PC-9 (cell line): ENCODE measurements around the gene RNF144A. TPM values are rescaled to one million over a fixed set of nuclear protein-coding genes. Genes with fewer than 3 reads are reported as not detected.

Experiments
- Bru-seq: library from RNA; stranded (reverse); fragments of 400-500 nt; gene quantifications from one replicate; lab custom pipeline; 2021; lab: Mats Ljungman, UMichigan
- BruChase-seq, 2 experiments: library from RNA; stranded (reverse); fragments of 400-500 nt; gene quantifications; one replicate each; lab custom pipeline; 2021; lab: Mats Ljungman, UMichigan
- BruUV-seq: library from RNA; stranded (reverse); fragments of 400-500 nt; replicated peaks from 2 replicates; lab custom pipeline; 2021; lab: Mats Ljungman, UMichigan
- CTCF ChIA-PET: fragments of 300-600 bp; sonication (Branson Sonifier 250); formaldehyde crosslinking; loops from one replicate; lab custom pipeline; 2022; ENCODE audit warnings: antibody characterized with exemption; lab: Charles Lee
- POLR2A ChIA-PET: fragments of 300-600 bp; sonication (Branson Sonifier 250); formaldehyde crosslinking; loops from one replicate; lab custom pipeline; 2022; ENCODE audit warnings: antibody characterized with exemption; ENCODE audit not compliant: unreplicated experiment; lab: Charles Lee
- DNase-seq, 2 experiments: peaks; one replicate each; pipeline versions ENCODE4 v3.0.0 to v3.0.0-alpha.2; 2015 to 2022; ENCODE audit warnings: mixed read lengths in 1 of 2
- H2AFZ ChIP-seq: fragments of 200-600 bp; sonication (generic); 2 replicates; pipeline ENCODE4 v1.8.1; 2017; ENCODE audit warnings: antibody characterized with exemption
- H3F3A ChIP-seq: fragments of 200-600 bp; sonication (generic); 2 replicates; pipeline ENCODE4 v1.8.1; 2017; ENCODE audit warnings: antibody characterized with exemption, mild to moderate bottlenecking, low read depth; ENCODE audit not compliant: insufficient read depth
- H3K27ac ChIP-seq: fragments of 200-600 bp; sonication (generic); 2 replicates; pipeline ENCODE4 v1.6.1; 2016; ENCODE audit warnings: mixed run types
- H3K27me3 ChIP-seq: fragments of 200-600 bp; sonication (generic); 2 replicates; pipeline ENCODE4 v1.6.1; 2016; ENCODE audit warnings: low read depth, mixed run types; ENCODE audit not compliant: insufficient read depth
- H3K36me3 ChIP-seq: fragments of 200-600 bp; sonication (generic); 2 replicates; pipeline ENCODE4 v1.6.1; 2016; ENCODE audit warnings: low read depth, mixed run types
- H3K4me1 ChIP-seq: fragments of 200-600 bp; sonication (generic); replicated peaks from 2 replicates; pipeline ENCODE4 v1.6.1; 2016; ENCODE audit warnings: mixed run types; ENCODE audit not compliant: insufficient read depth
- H3K4me2 ChIP-seq: fragments of 200-600 bp; sonication (generic); 2 replicates; pipeline ENCODE4 v1.6.1; 2017; ENCODE audit warnings: mixed run types
- H3K4me3 ChIP-seq: fragments of 200-600 bp; sonication (generic); 2 replicates; pipeline ENCODE4 v1.6.1; 2016; ENCODE audit warnings: mixed run types
- H3K79me2 ChIP-seq: fragments of 200-600 bp; sonication (generic); 2 replicates; pipeline ENCODE4 v1.6.1; 2017; ENCODE audit warnings: low read depth, mixed run types
- H3K9me2 ChIP-seq: fragments of 200-600 bp; sonication (generic); 2 replicates; pipeline ENCODE4 v1.8.1; 2017; ENCODE audit warnings: mild to moderate bottlenecking; ENCODE audit not compliant: insufficient read depth
- H3K9me3 ChIP-seq: fragments of 200-600 bp; sonication (generic); 2 replicates; pipeline ENCODE4 v1.8.1; 2016; ENCODE audit warnings: low read depth; ENCODE audit not compliant: insufficient read depth
- H4K20me1 ChIP-seq: fragments of 200-600 bp; sonication (generic); 2 replicates; pipeline ENCODE4 v1.8.1; 2017; ENCODE audit not compliant: insufficient read depth
- EZH2 ChIP-seq: fragments of 200-600 bp; sonication (generic); IDR thresholded peaks from 2 replicates; pipeline ENCODE4 v1.8.0; 2017; ENCODE audit warnings: antibody characterized with exemption, low read depth
- intact Hi-C: fragments of 100-400 bp; cut with micrococcal nuclease; formaldehyde crosslinking; loops from one replicate; pipeline ENCODE4 v1.10.0; 2022; ENCODE audit not compliant: unreplicated experiment
- long read RNA-seq: library from polyadenylated mRNA; stranded (forward); transcript quantifications from one replicate; pipeline ENCODE4 v2.0.0, GENCODE V29; 2022
- total RNA-seq: library from RNA; stranded (reverse); gene quantifications from 2 replicates; pipeline ENCODE4 v1.2.3, GENCODE V29; 2021
- TF ChIP-seq, protein P1 (sequence below): fragments of 200-600 bp; sonication (generic); conservative IDR thresholded peaks from 2 replicates; pipeline ENCODE4 v1.6.1; 2017; ENCODE audit warnings: mixed run types, antibody characterized with exemption, mild to moderate bottlenecking, moderate library complexity

The RNF144A gene, protein sequence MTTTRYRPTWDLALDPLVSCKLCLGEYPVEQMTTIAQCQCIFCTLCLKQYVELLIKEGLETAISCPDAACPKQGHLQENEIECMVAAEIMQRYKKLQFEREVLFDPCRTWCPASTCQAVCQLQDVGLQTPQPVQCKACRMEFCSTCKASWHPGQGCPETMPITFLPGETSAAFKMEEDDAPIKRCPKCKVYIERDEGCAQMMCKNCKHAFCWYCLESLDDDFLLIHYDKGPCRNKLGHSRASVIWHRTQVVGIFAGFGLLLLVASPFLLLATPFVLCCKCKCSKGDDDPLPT
- total RNA-seq = 0.94 and 1.1 TPM in 2 replicates
- Bru-seq, nascent RNA = percentile 22 among the genes with signal in this experiment
- BruChase-seq, experiment 1, labeled RNA remaining after a 2-hour chase = percentile 18 among the genes with signal in this experiment
- BruChase-seq, experiment 2, labeled RNA remaining after a 6-hour chase = percentile 22 among the genes with signal in this experiment
- long read RNA-seq, partial matches to known transcripts = 0 of 2 reads
- long read RNA-seq, other reads (novel, unspliced or antisense) = 2 of 2 reads

DNA sequence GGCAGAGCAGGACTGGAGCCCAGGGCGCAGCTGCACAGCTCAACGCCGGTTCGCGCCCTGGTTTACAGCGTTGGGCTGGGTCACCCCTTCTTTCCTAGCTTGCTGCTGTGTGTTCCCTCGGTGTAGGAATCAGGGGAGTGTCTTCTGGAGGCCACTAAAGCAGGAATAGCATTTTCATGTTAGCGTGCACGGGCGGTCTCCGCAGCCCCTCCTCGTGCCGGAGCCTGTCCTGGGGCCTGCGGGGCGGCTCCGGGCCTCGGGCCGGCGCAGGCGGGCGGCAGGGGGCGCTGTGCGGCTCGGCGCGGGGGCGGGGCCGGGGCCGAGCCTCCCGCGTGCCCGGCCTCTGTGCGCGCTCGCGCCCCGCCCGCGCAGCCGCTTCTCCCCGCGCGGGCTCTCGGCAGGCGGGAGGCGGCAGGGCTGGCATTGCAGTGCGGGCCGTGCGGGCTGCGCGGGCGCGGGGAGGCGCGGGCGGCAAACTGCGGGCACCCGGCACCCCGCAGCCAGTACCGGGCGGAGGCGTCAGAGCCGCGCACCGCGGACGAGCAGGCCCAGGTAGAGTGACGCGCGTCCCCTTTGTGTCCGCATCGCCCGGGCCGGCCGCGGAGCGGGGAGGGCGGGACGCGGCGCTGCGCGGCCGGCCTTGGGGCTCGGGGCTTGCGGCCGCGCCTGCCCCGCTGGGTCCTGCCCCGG is at the start of gene RNF144A:
TSS of gene RNF144A (plus strand) at position 342 of the 690 bp plus-strand sequence. CDS start 79,515 bp downstream, outside the sequence.
- POLR2A ChIA-PET = no interaction called here
- Histone ChIP-seq H3K4me1 (no peaks in the 10 kb centered on the region), H3K4me2 (peak within 1 kb of the TSS; percentile 73), H2AFZ (peak within 1 kb of the TSS; percentile 48), H3K27me3 (no peaks in the 10 kb centered on the region), H3K79me2 (no peaks in the 10 kb centered on the region), H4K20me1 (no peaks in the 10 kb centered on the region), H3K27ac (no peak within 1 kb of the TSS), H3K9me3 (no peaks in the 10 kb centered on the region), H3F3A (no peaks in the 10 kb centered on the region), H3K9me2 (no peaks in the 10 kb centered on the region), H3K4me3 (peak within 1 kb of the TSS; percentile 50), H3K36me3 (no peaks in the 10 kb centered on the region)
- peak in 1 of 2 experiments; percentile 21 for DNase-seq
- BruUV-seq = no TSS peak
- CTCF ChIA-PET = no interaction called here
- intact Hi-C loops = no loop called here
- TF ChIP-seq EZH2 = no peak
- TF ChIP-seq, protein P1, sequence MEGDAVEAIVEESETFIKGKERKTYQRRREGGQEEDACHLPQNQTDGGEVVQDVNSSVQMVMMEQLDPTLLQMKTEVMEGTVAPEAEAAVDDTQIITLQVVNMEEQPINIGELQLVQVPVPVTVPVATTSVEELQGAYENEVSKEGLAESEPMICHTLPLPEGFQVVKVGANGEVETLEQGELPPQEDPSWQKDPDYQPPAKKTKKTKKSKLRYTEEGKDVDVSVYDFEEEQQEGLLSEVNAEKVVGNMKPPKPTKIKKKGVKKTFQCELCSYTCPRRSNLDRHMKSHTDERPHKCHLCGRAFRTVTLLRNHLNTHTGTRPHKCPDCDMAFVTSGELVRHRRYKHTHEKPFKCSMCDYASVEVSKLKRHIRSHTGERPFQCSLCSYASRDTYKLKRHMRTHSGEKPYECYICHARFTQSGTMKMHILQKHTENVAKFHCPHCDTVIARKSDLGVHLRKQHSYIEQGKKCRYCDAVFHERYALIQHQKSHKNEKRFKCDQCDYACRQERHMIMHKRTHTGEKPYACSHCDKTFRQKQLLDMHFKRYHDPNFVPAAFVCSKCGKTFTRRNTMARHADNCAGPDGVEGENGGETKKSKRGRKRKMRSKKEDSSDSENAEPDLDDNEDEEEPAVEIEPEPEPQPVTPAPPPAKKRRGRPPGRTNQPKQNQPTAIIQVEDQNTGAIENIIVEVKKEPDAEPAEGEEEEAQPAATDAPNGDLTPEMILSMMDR = peak; percentile 49

- no peak overlapping the region for H3K4me2 ChIP-seq
- no peak for TF ChIP-seq EZH2
- TF ChIP-seq, protein P1 = no peak
- CTCF ChIA-PET = no interaction called here
- H3K9me3 ChIP-seq = no peaks in the 10 kb centered on the region
- no TSS peak for BruUV-seq
- intact Hi-C loops = no loop called here
- H3K27ac ChIP-seq = no peak overlapping the region
- H3K4me1 ChIP-seq = no peaks in the 10 kb centered on the region
- POLR2A ChIA-PET = no interaction called here
- DNase-seq = no peak
- H3K36me3 ChIP-seq = no peaks in the 10 kb centered on the region
- no peak overlapping the region for H3K4me3 ChIP-seq
- H4K20me1 ChIP-seq = no peaks in the 10 kb centered on the region
- no peaks in the 10 kb centered on the region for H3K9me2 ChIP-seq
- H3F3A ChIP-seq = no peaks in the 10 kb centered on the region
- no peaks in the 10 kb centered on the region for H3K27me3 ChIP-seq
- no peaks in the 10 kb centered on the region for H3K79me2 ChIP-seq
- no peak overlapping the region for H2AFZ ChIP-seq
These were observed 44.8 kb upstream of the RNF144A start for GRCh38 chr2:6872394-6872793.

DNA sequence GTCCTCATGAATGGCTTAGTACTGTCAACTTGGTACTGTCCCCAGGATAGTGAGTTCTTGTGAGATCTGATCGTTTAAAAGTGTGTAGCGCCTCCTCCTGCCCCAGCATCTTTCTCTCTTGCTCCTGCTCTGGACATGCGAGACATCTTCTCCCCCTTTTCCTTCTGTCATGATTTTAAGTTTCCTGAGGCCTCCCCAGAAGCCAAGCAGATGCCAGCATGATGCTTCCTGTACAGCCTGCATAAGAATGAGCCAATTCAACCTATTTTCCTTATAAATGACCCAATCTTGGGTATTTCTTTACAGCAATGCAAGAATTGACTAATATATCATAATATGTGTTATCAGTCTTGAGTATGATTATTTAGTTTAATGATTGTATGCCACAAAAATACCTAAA is 43.2 kb upstream of the RNF144A start:
- H3K79me2 ChIP-seq = no peaks in the 10 kb centered on the region
- CTCF ChIA-PET = no interaction called here

More for the DNA sequence above, 43.2 kb upstream of the RNF144A start:
- no peaks in the 10 kb centered on the region for H3K36me3 ChIP-seq
- H3K4me3 ChIP-seq = no peak overlapping the region
- BruUV-seq = no TSS peak
- H3F3A ChIP-seq = no peaks in the 10 kb centered on the region
- H3K27me3 ChIP-seq = peaks cover 7% of the 10 kb centered on the region; the same call in 1 of the 2 replicates
- no peak overlapping the region for H2AFZ ChIP-seq
- TF ChIP-seq, protein P1 = no peak
- no peak for TF ChIP-seq EZH2
- H3K4me1 ChIP-seq = no peaks in the 10 kb centered on the region
- H3K9me2 ChIP-seq = no peaks in the 10 kb centered on the region
- POLR2A ChIA-PET = no interaction called here
- no peaks in the 10 kb centered on the region for H3K9me3 ChIP-seq
- no peak overlapping the region for H3K4me2 ChIP-seq
- no peaks in the 10 kb centered on the region for H4K20me1 ChIP-seq
- no peak overlapping the region for H3K27ac ChIP-seq
- DNase-seq = no peak
- intact Hi-C loops = no loop called here
